Skeletal muscle tissue (tissue), 4 donors: ENCODE data around the gene SDK1. TPM values are rescaled to one million over a fixed set of nuclear protein-coding genes. Genes with fewer than 3 reads are reported as not detected.

Experiments
- H3K27ac ChIP-seq: one replicate; pipeline ENCODE4 v1.7.0; 2013; ENCODE audit warnings: mild to moderate bottlenecking, low read depth, low read length, inconsistent platforms
- H3K27me3 ChIP-seq, 3 donors: one replicate each; pipeline ENCODE4 v1.7.0; 2013; ENCODE audit warnings: low read length in 3 of 3; ENCODE audit not compliant: control insufficient read depth in 3 of 3, insufficient read depth in 3 of 3
- H3K36me3 ChIP-seq, 3 donors: one replicate each; pipeline ENCODE4 v1.7.0; 2013; ENCODE audit warnings: low read length in 3 of 3; ENCODE audit not compliant: control insufficient read depth in 3 of 3, insufficient read depth in 3 of 3
- H3K4me1 ChIP-seq, 3 donors: one replicate each; pipeline ENCODE4 v1.7.0; 2013; ENCODE audit warnings: low read length in 3 of 3, mild to moderate bottlenecking in 3 of 3; ENCODE audit not compliant: control insufficient read depth in 3 of 3, insufficient read depth in 3 of 3
- H3K4me3 ChIP-seq, 3 donors: one replicate each; pipeline ENCODE4 v1.7.0; 2013; ENCODE audit warnings: low read length in 3 of 3
- H3K9ac ChIP-seq, 3 donors: one replicate each; pipeline ENCODE4 v1.7.0; 2013; ENCODE audit warnings: low read length in 3 of 3, mild to moderate bottlenecking in 3 of 3, moderate library complexity in 2 of 3, low read depth in 1 of 3
- H3K9me3 ChIP-seq, 3 donors: one replicate each; pipeline ENCODE4 v1.7.0; 2013; ENCODE audit warnings: low read length in 3 of 3; ENCODE audit not compliant: control insufficient read depth in 3 of 3
- total RNA-seq: library from RNA; depleted of rRNA; stranded (reverse); fragments of >200 nt; gene quantifications from one replicate; pipeline ENCODE4 v1.2.3, GENCODE V29; 2014
- donor health status: Osteomylitis.

SDK1 gene
- total RNA-seq, 1 donor from 2014 or later, result 3.7 TPM

DNA sequence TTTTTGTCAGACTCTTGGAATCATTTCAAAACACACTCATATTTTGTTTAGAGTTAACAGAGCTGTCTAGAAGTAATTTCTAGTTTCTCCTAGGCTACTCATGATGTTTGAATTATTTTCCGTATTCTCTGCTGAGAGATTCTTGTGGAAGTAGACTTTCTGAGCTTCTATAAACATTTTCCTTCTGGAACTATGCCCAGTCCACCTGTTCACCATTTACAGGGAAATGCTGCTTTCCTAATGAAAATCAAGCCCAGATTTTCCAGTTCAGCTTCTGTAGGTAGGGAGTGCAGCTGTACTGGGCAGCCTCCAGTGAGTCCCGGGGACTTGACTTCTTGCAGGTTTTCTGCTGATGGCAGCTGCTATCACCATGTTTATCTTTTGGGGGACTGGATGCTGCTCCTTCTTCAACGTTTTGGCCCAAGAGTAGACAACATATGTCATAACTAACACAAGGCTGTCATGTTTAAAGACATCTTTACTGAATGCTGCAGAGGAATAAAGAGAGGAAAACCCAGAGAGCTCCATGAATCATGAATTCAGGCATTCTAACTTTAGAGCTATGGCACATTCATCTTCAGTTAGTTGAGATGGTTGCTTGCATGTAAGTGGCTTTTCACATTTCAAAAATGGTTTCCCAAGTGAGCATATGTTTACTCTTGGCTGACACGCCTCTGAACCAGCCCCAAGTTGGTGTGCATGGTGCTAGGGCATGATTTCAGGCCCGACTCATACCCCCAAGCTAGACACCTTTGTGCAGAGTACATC lies 85.6 kb downstream of the SDK1 start:
- no peaks in the 10 kb centered on the region for H3K4me1 ChIP-seq
- H3K4me3 ChIP-seq, result no peak overlapping the region
- H3K27me3 ChIP-seq, result no peaks in the 10 kb centered on the region
- no peaks in the 10 kb centered on the region for H3K36me3 ChIP-seq
- no peaks in the 10 kb centered on the region for H3K9me3 ChIP-seq
- no peak overlapping the region for H3K27ac ChIP-seq
- no peak overlapping the region for H3K9ac ChIP-seq

DNA sequence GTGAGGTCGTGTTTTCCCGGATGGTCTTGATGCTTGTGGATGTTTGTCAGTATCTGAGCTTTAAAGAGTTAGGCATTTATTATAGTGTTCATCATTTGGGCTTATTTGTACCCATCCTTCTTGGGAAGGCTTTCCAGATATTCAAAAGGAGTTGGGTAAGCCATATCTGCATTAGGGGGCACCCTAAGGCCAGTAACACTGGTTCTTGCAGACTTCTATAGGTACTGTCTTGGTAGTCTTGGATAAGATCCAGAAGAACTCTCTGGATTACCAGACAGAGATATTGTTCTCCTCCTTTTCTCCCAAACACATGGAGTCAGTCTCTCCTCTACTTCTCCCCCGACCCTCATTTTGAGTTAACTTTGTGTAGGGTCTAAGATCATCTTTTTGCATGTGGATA lies 92.8 kb downstream of the SDK1 start:
- Histone ChIP-seq H3K27ac (no peak overlapping the region), H3K9ac (no peak overlapping the region), H3K36me3 (no peaks in the 10 kb centered on the region), H3K4me3 (no peak overlapping the region), H3K9me3 (peaks cover 0 to 5% (median 0%) of the 10 kb centered on the region in 3 donors), H3K27me3 (no peaks in the 10 kb centered on the region), H3K4me1 (no peaks in the 10 kb centered on the region)

DNA sequence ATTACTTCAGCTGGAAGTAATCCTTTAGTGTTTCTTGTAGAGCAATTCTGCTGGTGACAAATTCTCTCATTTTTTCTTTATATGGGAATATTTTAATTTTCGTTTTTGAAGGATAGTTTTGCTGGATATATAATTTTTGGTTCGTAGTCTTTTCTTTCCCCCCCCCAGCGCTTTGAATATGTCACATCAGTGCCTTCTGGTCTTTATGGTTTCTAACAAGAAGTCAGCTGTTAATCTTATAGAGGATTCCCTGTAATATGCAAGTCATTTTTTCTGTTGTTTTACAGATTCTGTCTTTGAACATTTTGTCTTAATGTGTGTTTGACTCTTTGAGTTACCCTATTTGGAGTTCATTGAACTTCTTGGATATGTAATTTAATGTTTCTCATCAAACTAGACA lies 96.3 kb downstream of the SDK1 start:
- H3K27me3 ChIP-seq, result no peaks in the 10 kb centered on the region
- no peaks in the 10 kb centered on the region for H3K4me1 ChIP-seq
- H3K4me3 ChIP-seq, result no peak overlapping the region
- peaks cover 0 to 5% (median 0%) of the 10 kb centered on the region in 3 donors for H3K9me3 ChIP-seq
- no peak overlapping the region for H3K9ac ChIP-seq
- no peaks in the 10 kb centered on the region for H3K36me3 ChIP-seq
- H3K27ac ChIP-seq, result no peak overlapping the region

DNA sequence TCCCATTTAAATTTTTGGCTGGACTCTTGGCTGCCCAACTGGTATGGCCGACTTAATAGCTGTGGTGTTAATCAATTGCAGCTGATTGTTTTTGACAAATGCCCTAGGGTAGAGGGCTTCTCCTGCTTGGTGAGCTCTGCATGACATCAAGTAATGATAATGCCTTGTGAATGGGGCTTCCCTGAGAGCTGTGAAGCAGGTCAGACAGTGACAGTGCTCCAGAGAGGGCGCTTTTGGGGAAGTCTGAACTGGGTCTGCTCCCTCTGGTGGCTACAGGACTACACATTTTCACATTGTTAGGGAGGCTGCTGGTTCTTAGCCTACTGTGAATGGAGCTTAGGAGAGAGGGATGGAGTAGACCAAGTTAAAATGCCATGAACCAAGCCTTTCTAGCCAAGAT lies 98.8 kb downstream of the SDK1 start:
- Histone ChIP-seq H3K4me3 (no peak overlapping the region), H3K27ac (no peak overlapping the region), H3K4me1 (no peaks in the 10 kb centered on the region), H3K9ac (no peak overlapping the region), H3K27me3 (no peaks in the 10 kb centered on the region), H3K36me3 (no peaks in the 10 kb centered on the region), H3K9me3 (peaks cover 0 to 5% (median 0%) of the 10 kb centered on the region in 3 donors)

DNA sequence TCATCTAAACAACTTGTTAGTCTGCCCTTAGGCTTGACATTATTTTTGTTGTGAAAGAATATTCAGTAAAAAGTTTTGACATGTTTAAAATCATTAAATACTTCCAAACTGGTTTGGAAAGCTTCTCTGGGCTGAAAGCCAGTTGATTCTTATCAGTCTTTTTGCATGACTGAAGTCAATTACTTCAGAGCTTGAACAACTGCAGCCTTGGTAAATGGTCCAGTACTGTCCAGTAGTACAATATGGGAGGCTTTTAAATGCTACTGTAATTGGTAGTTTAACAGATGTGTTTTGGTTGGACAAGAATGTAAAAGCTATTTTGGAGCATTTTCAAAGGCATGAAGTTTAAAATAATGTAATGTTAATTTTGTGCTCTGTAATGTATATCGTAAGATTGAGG lies 103.4 kb downstream of the SDK1 start:
- no peak overlapping the region for H3K9ac ChIP-seq
- no peaks in the 10 kb centered on the region for H3K9me3 ChIP-seq
- no peaks in the 10 kb centered on the region for H3K4me1 ChIP-seq
- H3K27ac ChIP-seq, result no peak overlapping the region
- no peak overlapping the region for H3K4me3 ChIP-seq
- H3K27me3 ChIP-seq, result no peaks in the 10 kb centered on the region
- no peaks in the 10 kb centered on the region for H3K36me3 ChIP-seq

DNA sequence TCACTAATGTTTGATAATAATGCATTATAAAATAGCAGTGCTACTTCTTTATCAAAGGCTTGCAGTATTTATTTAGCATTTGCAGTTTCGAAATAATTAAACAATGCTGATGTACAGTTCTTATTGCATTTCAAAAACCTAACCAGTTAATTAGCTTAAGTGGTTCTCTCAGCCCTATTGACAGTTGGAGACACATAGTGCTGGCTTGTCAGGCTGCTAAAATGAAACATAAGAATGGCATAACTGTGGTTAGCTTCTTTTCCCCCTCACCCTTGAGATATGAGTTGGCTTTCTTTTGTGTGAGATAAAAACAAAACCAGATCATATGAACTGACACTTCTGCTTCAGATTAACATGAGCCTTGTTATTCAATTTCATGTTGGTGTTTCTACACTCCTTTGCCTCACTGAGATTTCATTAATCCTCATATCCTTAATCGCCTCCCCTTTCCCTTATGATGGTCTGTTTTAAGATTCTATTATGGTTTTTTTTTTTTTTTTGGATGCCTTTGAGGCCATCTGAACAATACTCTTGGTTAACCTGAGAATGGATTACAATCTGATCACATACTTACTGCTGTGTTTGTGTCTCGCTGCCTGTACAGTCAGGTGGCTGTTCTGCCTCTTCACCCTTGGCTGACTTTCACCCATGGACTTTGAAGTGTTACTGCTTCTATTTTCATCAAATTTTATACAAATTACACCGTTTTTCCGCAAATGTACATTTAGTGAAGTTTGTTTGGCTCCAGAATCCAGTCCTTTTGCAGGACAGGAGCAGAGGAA lies 108.0 kb downstream of the SDK1 start:
- Histone ChIP-seq H3K27ac (no peak overlapping the region), H3K9ac (no peak overlapping the region), H3K9me3 (no peaks in the 10 kb centered on the region), H3K36me3 (no peaks in the 10 kb centered on the region), H3K4me1 (no peaks in the 10 kb centered on the region), H3K27me3 (no peaks in the 10 kb centered on the region), H3K4me3 (no peak overlapping the region)

DNA sequence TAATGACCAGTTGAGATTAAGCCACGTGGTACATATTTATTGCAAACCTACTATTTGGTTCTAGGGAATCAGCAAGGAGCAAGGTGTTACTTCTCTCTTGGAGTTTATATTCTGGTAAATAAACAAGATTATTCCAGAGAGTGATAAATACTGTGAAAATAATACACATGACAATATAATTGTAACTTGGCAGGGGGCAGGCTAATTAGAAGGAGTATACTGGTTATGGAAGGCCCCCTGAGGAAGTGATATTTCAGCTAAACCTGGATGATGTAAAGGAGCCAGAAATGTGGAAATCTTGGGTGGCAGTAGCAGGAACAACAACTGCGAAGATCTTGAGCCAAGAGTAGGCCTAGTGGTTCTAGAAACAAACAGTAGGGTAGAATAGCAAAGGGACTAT lies 111.8 kb downstream of the SDK1 start:
- Histone ChIP-seq H3K9me3 (no peaks in the 10 kb centered on the region), H3K27me3 (no peaks in the 10 kb centered on the region)

DNA sequence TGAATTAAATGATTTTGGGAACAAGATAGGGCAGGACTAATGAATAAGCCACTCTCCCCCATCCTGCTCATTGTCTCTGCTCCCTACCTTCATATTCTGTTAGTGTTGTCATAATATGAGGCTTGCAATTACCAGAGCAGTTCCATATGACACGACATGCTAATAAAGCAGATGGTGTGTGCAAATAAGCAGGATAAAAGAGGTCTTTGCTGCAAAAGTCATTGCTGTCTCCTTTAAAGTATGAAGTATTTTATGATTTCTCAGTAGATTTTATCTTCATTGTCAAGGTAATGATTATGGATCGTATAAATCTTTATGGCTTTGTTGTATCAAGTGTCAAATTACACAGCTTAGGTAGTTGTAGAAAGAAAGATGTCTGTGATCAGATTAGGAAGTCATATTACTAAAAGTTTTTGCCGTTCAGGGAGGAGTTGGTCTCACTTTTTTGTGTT lies 114.8 kb downstream of the SDK1 start:
- H3K9ac ChIP-seq, result no peak overlapping the region
- no peaks in the 10 kb centered on the region for H3K36me3 ChIP-seq
- no peak overlapping the region for H3K27ac ChIP-seq
- H3K4me3 ChIP-seq, result no peak overlapping the region
- H3K27me3 ChIP-seq, result no peaks in the 10 kb centered on the region
- H3K4me1 ChIP-seq, result no peaks in the 10 kb centered on the region
- no peaks in the 10 kb centered on the region for H3K9me3 ChIP-seq

More for the DNA sequence above, 111.8 kb downstream of the SDK1 start:
- no peaks in the 10 kb centered on the region for H3K4me1 ChIP-seq
- H3K27ac ChIP-seq, result no peak overlapping the region
- no peak overlapping the region for H3K9ac ChIP-seq
- H3K4me3 ChIP-seq, result no peak overlapping the region
- H3K36me3 ChIP-seq, result no peaks in the 10 kb centered on the region

DNA sequence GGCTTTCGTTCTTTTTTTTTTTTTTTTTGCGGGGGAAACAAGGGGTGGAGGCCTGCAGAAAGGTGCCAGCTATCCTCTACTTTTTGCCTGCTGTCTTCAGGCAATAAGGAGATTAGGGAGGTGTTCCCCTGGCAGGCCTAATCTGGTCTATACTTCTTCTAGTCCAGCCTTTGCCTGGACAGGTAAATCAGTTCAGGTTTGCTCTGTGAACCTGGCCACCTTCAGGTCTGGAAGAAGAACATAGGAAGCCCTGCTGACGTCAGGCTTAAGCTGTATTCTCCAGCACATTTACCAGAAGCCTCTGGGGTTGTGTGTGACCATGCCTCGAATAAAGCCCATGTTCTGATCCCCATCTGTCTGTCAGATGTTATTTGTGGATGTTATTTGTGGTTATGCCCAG lies 115.4 kb downstream of the SDK1 start:
- Histone ChIP-seq H3K9me3 (peaks cover 0 to 1% (median 0%) of the 10 kb centered on the region in 3 donors), H3K27ac (no peak overlapping the region), H3K4me3 (no peak overlapping the region), H3K36me3 (no peaks in the 10 kb centered on the region), H3K4me1 (no peaks in the 10 kb centered on the region), H3K9ac (no peak overlapping the region), H3K27me3 (no peaks in the 10 kb centered on the region)

DNA sequence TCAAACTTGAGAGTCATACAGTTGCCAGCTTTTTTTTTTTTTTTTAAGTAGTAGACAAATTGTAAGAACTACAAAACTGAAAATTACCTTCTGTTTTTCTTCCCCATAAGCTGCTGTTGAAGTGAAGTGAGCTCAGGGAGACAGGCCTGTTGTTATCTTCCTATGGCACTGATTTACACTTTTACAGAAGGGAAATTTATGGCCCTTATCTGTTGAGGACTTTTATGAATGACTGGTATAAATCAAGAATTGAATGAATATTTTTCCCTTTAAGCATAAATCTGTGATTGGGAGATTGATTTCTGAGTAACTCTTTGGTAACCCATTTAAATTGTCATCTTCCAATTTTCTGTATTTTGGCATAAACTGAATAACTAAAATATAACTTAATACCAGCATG lies 124.0 kb downstream of the SDK1 start:
- peaks cover 0 to 4% (median 2%) of the 10 kb centered on the region in 3 donors for H3K9me3 ChIP-seq
- H3K4me3 ChIP-seq, result no peak overlapping the region
- H3K9ac ChIP-seq, result no peak overlapping the region
- H3K27me3 ChIP-seq, result no peaks in the 10 kb centered on the region
- H3K36me3 ChIP-seq, result no peaks in the 10 kb centered on the region
- no peaks in the 10 kb centered on the region for H3K4me1 ChIP-seq
- H3K27ac ChIP-seq, result no peak overlapping the region
